Cardiac fibroblast (primary cell): ENCODE data around the gene ANKRD29.

Source experiments
- DNase-seq, 2 donors: peaks; one replicate each; pipeline versions ENCODE4 v3.0.0 to v3.0.0-alpha.2; 2010; ENCODE audit warnings: low read depth in 2 of 2
- H3K4me3 ChIP-seq, 2 donors: replicated peaks in 1 of 2; 1 replicate in 1 of 2; 2 replicates in 1 of 2; pipeline ENCODE4 v1.5.1; 2011; ENCODE audit warnings: low read depth in 2 of 2, low read length in 2 of 2, mild to moderate bottlenecking in 2 of 2, moderate library complexity in 1 of 2
- CTCF ChIP-seq: IDR thresholded peaks from one replicate; pipeline ENCODE4 v1.5.1; 2011; ENCODE audit warnings: low read depth, mild to moderate bottlenecking, low read length, inconsistent platforms

Gene ANKRD29

GRCh38 chr18:23550898-23551297 is 111.8 kb downstream of the ANKRD29 start:
- no peak for DNase-seq
- TF ChIP-seq CTCF: no peak
- no peak overlapping the region for H3K4me3 ChIP-seq
